HG02623 (cell line): ENCODE measurements around the gene SYDE2.
"Not testable (repeated sequence)": the region's sequence is repeated elsewhere in the genome, so short reads cannot be mapped to it uniquely, and the experiment has no call there.

Experiments used
- ATAC-seq: cut with Tn5 transposase; IDR thresholded peaks from one replicate; pipeline ENCODE4 v1.9.1; 2021; ENCODE audit warnings: moderate library complexity; ENCODE audit not compliant: unreplicated experiment

The SYDE2 gene

DNA sequence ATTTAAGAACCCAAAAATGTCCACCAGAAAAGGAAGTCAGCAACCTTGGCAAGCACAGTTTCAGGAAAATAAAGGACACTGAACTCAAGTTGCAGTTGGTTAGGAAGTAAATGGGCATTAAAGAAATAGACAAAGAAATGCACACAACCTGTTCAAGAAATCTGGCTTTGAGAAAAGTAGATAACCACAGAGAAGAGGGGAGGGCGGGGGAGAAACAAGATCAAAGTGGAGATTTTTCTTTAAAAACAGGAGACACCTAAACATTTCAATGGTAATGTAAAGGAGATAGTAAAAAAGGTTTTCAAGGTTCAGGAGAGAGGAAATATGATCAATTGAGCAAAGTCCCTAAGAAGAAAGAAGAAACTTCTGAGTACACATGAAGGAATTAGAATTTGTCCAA lies 29.1 kb downstream of the SYDE2 start:
- no peak for ATAC-seq

DNA sequence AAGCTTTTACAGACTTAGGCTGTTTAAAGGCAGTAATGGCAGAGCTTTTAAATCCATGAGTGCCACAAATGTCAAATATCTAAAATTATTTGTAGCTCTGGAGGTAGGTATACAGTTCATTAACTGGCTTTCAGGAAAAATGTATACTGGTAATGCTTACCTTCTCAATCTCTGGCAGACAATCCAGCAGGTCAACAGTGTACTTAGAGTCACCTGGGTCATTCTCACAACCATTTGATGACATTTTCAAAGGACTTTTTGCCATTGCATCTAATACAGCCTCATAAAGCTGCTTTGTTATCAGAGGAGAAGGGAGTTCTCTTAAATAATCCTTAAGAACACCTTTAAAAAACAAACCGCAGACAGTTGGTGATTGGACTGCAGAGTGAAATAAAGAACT lies 31.9 kb downstream of the SYDE2 start:
- ATAC-seq: no peak

DNA sequence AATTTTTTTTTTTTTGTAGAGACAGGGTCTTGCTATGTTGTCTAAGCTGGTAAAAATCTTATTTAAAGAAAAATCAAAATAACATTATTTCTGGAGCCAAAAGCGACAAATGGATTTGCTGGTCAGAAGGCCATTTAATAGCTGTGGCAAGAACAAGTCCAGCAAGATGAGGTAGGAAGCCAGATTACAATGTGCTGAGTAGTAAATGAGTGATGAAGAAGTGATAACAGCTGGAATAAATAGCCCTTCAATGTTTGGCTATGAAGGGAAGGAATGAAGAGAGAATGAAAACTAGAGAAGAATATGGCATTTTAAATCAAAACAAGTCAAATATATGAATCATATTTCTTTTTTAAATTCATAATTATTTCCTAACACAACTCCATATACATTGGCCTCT lies 34.5 kb downstream of the SYDE2 start:
- no peak for ATAC-seq

DNA sequence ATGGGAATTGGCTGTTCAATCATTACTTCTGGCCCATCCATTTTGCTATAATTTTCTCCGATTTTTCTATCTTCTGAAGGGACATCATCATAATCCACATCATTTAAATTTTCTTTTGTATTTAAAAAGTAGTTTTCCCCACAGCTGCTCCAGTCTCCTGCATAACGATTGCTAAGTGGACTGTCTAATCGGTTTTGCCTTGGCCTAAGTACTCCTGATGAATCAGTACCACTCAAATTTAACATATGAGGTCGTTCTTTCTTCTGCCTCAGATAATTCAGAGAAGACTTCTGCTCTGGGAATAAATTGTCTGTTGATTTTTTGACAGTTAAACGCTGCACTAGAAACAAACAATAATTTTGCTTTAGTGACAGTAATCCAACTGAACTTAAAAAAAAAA lies 41.9 kb downstream of the SYDE2 start:
- ATAC-seq: no peak

DNA sequence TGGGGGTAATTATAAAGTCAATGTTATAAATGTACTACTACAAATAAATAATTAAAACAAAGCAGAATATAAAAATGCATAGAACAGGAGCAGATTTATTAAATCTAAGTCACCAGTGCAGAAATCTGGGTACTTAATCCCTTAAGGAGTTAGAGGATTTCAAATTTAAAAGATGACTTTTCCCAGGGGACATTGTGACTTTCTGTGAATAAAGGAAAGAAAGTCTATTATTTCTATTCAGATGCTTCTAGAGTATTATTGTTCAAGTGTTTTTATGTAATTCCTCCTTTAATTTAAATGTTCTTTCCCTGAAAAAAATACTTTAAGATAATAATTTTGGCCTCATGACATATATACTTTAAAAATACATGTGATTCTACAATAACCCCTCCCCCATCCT lies 43.4 kb downstream of the SYDE2 start:
- no peak for ATAC-seq

DNA sequence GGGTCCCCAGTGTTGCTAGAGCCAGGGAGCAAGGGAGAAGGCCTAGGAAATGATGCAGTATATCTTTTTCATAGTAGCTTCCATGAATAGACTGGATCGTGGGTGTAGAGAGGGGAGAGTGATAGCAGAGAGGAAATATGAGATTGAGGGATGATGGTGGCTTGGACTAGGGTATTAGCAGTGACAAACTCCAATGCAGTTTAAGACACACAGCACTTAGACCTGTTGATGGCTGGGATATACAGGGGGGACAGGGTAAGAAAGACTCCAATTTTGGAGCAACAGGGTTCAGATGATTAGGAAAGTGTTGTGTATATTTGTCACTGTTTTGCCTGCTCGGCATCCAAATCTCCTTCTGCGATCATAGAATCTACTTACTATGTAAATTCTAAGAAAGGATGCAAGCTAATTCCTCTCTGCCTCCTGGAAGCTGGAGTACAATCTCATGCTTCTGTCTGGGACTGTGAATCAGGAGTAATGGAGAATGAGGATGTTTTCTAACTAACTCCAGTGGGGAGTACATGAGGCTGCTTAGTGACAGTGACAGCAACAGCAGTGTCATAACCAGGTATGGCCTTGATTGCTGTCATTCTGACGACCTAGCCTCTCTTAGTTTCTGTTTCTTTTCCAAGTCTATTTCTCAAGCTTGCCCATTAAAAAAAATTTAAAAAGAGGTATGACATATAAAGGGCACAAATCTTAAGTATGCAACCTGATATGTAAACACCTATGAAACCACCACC lies 47.5 kb downstream of the SYDE2 start:
- peak; percentile 45 for ATAC-seq

DNA sequence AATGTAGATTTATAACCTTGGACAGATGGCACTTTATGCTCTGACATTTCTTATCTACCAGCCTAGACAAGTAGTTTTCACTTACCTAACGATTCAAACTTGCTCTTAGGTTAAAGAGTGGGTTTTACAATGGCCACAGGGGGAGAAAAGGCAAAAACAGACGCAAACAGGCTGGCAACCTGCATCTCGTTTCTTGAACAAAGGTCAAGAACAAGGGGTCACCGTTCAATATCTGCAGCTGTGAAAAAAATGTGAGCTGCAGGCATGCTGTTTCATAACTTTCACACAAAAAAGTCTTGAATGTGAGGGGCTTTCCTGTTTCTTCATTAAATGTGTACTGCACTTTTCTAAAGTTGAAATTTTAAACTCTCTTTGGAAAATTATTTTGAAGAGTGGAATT lies 49.4 kb downstream of the SYDE2 start:
- no peak for ATAC-seq

DNA sequence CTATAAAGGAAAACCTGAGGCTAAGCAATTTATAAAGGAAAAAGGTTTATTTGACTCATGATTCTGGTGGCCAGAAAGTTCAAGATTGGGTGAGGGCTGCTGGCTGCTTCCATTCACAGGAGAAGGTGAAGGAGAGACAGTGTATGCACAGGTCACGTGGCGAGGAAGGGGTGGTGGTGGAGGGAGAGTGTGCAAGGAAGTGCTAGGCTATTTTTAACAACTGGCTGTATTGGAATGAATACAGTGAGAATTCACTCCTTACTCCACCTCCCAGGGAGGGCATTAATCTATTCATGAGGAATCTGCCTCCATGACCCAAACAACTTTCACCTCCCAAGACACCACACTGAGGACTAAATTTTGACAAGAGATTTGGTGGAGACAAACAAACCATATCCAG lies 51.0 kb downstream of the SYDE2 start:
- no peak for ATAC-seq

DNA sequence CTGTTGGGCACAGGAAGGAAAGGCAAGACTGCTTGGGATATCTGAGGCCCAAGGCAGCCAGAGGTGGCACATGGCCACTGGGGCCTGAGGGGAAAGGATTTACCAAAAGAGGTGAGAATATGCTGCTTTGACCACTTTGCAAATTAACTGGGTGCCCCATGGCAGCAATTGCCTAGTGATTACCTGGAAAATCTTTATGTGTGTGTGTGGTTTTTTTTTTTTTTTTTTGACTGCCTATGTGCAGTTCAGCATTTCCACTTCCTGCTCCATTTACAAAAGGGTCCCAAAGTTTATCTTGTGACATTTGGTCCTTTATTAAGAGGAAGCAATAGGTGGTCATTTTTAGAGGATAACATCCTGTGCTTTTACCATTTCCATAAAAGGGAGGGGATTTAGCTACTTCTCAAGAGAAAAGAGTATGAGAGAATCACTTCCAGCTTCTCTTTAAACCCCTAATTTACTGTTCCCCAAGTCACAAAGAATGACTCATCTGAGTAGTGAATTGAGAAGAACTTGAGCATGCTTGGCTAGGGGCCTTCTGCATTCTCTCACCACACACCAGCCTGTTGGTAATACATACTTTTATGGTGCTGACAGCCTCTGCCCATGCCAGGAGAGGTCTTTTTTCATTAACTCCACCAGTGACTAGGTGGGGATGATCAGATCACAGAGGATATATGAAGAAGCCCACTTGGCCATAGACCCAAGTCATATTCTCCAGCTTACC lies 52.1 kb downstream of the SYDE2 start:
- ATAC-seq: peak; percentile 92

DNA sequence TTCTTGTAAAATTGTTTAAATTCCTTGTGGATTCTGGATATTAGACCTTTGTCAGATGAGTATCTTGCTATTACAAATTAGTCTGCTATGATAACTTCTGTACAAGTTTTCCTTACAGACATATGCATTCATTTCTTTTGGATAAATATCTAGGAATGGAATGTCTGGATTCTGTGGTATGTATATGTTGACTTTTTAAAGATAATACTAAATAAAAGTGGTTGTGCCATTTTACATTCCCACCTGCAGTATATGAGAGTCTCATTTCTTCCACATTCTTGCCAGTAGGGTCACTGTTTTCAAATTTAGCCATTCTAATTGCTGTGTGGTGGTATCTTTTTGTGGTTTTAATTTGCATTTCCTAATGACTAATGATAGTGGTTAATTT lies 53.9 kb downstream of the SYDE2 start:
- no peak for ATAC-seq

DNA sequence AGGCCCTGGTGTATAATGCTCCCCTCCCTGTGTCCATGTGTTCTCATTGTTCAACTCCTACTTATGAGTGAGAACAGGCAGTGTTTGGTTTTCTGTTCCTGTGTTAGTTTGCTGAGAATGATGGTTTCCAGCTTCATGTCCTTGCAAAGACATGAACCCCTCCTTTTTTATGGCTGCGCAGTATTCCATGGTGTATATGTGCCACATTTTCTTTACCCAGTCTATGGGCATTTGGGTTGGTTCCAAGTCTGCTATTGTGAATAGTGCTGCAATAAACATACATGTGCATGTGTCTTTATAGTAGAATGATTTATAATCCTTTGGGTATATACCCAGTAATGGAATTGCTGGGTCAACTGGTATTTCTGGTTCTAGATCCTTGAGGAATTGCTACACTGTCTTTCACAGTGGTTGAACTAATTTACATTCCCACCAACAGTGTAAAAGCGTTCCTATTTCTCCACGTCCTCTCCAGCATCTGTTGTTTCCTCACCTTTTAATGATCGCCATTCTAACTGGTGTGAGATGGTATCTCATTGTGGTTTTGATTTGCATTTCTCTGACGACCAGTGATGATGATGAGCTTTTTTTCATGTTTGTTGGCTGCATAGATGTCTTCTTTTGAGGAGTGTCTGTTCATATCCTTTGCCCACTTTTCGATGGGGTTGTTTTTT lies 54.4 kb downstream of the SYDE2 start:
- not testable (repeated sequence) for ATAC-seq

DNA sequence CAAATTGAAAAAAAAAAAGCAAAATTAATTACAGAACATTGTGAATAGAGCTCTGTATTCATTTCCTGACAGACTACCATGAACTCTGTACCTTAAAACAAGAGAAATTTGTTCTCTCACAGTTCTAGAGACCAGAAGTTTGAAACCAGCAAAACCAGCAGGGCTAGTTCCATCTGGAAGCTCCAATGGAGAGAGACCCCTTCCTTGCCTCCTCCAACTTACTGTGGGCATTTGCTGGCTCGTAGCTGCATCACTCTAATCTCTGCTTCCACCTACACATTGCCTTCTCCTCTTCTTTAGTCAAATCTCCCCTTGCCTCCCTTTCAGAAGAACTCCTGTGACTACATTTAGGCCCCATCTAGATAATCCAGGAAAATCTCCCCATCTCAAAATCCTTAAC lies 56.5 kb downstream of the SYDE2 start:
- ATAC-seq: no peak

DNA sequence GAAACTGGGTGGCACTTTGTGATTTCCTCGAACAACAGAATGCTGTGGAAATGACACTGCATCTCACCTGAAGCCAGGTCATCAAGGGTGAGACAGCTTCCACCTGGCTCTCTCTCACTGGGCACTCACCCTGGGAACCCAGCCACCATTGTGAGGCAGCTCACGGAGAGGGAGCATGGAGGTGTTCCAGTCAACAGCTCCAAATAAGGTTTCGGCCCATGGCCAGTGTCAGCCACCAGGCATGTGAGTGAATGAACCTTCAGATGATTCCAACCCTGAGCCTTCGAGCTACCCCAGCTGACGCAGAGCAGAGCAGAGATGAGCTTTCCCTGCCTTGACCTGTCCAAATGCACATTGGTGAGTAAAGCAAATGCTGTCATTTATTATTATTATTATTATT lies 58.1 kb downstream of the SYDE2 start:
- ATAC-seq: no peak

DNA sequence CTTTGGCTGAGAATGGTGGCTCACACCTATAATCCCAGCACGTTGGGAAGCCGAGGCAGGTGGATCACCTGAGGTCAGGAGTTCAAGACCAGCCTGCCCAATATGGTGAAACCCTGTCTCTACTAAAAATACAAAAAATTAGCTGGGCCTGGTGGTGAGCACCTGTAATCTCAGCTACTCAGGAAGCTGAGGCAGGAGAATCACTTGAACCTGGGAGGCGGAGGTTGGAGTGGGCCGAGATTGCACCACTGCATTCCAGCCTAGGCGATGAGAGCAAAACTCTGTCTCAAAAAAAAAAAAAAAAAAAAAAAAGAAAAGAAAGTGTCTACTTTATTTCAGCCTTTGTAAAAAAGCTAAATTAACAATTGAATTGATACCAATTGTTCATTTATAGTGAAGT lies 62.4 kb downstream of the SYDE2 start:
- not testable (repeated sequence) for ATAC-seq

DNA sequence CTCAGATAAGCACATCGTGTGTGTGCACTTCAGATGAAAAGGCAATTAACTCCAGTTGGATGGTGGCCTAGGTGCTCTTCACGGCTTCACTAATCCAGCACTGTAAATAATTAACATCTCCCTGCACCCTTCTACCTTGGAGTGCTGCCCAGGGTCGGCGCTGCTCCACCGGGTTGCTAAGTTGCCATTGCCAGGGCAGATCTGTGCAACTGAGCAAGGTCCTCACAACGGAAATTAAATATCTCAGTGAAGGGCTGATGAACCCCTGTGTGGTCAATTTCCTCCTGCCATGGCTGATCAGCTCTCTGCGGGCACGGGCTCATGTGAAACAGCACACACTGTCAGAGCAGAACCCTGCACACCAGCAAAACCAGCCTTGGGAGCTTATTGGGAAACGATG lies 63.2 kb downstream of the SYDE2 start:
- ATAC-seq: no peak

DNA sequence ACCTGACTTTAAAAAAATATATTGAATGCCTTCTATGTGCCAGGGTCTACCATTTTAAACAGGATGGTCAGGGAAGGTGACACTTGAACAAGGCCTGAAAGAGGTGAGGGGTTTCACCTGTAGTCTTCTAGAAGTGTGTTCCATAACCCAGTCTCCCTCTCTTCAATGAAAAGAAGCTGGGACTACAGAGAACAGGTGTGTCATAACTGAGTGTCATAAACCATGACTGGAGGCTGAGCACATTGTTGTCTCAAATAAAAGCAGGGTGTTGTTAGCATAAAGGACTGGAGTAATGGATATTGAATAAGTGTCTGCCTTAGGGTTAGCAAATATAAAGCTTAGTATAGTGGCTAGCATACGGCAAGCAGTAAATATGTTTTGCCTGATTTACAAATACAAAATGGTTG lies 65.4 kb downstream of the SYDE2 start:
- no peak for ATAC-seq

DNA sequence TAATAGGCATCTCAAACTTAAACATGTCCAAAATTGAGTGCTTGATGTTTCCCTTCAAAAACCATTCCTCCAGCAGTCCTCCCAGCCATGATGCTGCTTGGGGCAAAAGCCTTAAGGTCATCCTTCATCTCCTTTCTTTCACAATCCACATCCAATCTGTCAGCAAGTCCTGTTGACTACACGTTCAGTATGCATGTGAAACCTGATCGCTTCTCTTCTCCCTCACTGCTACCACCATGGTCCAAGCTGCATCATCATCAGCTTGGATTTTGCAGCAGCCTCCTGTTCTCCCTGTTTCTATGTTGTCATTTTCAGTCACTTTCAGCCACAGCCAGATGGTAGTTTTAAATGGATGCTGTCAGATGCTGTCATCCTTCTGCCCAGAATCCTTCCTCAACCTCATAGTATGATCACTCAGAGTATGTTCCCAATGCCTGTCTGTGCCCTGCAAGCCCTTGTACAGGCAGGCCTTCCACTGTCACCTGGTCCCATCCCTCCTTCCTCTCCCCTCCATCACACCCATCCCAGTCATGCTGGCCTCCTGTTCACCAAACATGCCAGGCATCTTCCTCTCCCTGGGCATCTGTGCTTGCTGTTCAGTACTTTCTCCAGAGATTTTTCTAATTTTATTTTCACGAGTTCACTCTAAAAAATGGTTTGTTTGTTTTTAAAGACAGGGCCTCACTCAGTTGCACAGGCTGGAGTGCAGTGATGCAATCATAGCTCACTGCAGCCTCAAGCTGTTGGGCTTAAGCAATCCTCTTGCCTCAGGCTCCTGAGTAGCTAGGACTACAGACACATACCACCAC lies 66.0 kb downstream of the SYDE2 start:
- ATAC-seq: no peak

DNA sequence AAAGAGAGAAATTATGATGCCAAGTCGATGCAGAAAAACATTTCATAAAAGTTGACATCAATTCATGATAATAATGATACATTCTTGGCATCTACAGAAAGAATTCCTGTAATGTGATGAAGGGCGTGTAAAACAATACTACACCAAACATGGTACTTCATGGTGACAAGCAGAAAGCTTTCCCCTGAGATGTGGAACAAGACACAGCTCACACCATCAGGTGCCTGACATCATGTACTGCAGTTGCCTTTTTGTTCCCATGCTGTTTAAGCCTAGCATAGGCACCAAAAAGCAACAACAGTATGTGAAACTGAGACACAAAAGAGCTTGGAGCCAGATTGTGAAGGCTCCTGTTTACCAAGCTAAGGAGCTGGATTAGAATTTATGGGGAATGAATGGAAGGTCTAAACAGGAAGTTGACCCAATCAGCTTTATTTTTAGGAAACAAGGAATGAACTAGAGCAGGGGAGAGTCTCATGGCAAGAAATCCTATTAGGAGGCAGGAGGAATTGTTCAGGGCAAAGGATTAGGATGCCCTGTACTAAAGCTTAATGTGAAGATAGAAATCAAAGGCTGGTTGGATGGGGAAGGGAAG lies 67.2 kb downstream of the SYDE2 start:
- ATAC-seq: no peak

DNA sequence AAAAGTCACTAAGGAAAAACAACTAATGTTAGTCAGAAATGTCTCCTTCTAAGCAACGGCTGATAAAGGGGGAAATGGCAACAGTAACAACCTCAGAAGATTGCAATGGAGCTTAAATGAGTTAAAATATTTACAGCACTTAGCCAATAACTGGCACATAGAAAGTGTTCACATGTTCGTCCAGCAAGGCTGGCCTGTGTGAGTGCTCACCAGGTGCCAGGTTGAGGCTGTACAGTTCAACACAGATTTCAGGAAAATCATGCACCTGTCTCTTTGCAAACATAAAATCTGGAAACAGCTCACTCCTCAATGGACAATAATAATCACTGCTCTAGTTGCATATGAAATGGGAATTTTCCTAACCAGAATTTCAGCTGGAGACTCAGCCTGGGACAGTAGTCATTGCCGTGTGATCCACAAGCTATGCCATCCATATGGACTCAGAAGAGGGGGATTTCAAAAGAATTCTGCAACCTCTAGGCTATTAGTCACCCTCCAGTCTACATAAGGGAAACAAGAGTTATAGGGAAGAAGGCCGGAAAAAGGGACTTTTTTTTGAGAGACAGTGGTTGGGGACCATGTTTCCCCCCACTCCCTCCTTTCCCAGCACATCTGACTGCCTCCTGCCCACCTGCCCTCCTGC lies 68.6 kb downstream of the SYDE2 start:
- ATAC-seq: no peak

DNA sequence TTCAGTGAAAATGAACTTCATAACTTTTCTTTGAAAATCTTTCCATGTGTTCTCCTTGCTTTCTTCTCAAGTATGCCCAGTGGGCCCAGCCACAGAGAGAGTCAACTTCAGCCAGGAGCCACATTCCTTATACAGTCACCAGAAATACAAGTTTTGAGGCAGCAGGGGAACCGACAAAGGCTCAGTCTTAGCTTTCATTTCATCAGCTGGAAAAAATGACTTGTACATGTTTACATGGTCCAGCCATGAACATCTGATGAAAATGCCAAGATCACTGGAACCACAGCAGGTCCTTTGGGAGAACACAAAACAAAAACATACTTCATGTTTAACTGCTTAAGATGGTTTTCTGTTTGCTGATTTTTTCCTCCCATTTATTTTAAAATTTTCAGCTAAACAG lies 72.5 kb downstream of the SYDE2 start:
- no peak for ATAC-seq
